SK-N-SH (cell line): Measurements from ENCODE around the gene DNAJB11. TPM values are rescaled to one million over a fixed set of nuclear protein-coding genes. Genes with fewer than 3 reads are reported as not detected.

Experiments
- CTCF ChIA-PET: fragments of 300-600, 350-600 bp; formaldehyde crosslinking; extraction: SDS; loops from one replicate; lab custom pipeline; 2021; lab: Yijun Ruan, JAX
- POLR2A ChIA-PET: fragments of 350-600 bp; sonication (Branson Sonifier 250); formaldehyde crosslinking; extraction: SDS; loops from one replicate; lab custom pipeline; 2020; ENCODE audit warnings: antibody characterized with exemption, inconsistent platforms; lab: Yijun Ruan, JAX
- DNase-seq: peaks from one replicate; pipeline ENCODE4 v3.0.0; 2012
- H2AFZ ChIP-seq: fragments of 200-600 bp; sonication (generic); 2 replicates; pipeline ENCODE4 v1.8.1; 2016; ENCODE audit warnings: antibody characterized with exemption, mild to moderate bottlenecking, low read depth
- H3F3A ChIP-seq: fragments of 200-600 bp; sonication (generic); replicated peaks from 2 replicates; pipeline ENCODE3; 2016; ENCODE audit warnings: antibody characterized with exemption, mild to moderate bottlenecking; ENCODE audit not compliant: insufficient read depth
- H3K27ac ChIP-seq, 2 experiments: fragments of 200-500 bp in 1 of 2; fragments of 200-600 bp in 1 of 2; sonication (Bioruptor generic) in 1 of 2; sonication (generic), shearing (Covaris generic) in 1 of 2; 2 replicates each; pipeline versions ENCODE4 v1.5.1 to v1.6.1; 2014 to 2016; ENCODE audit warnings: low read depth in 2 of 2, inconsistent platforms in 1 of 2, low read length in 1 of 2, mild to moderate bottlenecking in 1 of 2, mixed read lengths in 1 of 2
- H3K27me3 ChIP-seq: fragments of 200-600 bp; sonication (generic), shearing (Covaris generic); 2 replicates; pipeline ENCODE4 v1.6.1; 2016; ENCODE audit warnings: mixed run types; ENCODE audit not compliant: insufficient read depth
- H3K36me3 ChIP-seq, 2 experiments: fragments of 200-500 bp in 1 of 2; fragments of 200-600 bp in 1 of 2; sonication (Bioruptor generic) in 1 of 2; sonication (generic) in 1 of 2; replicated peaks in 1 of 2; 2 replicates each; pipeline versions ENCODE3 to v1.5.1; 2014 to 2016; ENCODE audit warnings: low read length in 1 of 2, mild to moderate bottlenecking in 1 of 2; ENCODE audit not compliant: insufficient read depth in 2 of 2, control insufficient read depth in 1 of 2
- H3K4me1 ChIP-seq, 2 experiments: fragments of 200-500 bp in 1 of 2; fragments of 200-600 bp in 1 of 2; sonication (Bioruptor generic) in 1 of 2; sonication (generic), shearing (Covaris generic) in 1 of 2; 2 replicates each; pipeline versions ENCODE4 v1.5.1 to v1.6.1; 2014 to 2016; ENCODE audit warnings: low read depth in 1 of 2, low read length in 1 of 2, mixed run types in 1 of 2; ENCODE audit not compliant: insufficient read depth in 2 of 2, control insufficient read depth in 1 of 2
- H3K4me2 ChIP-seq: fragments of 200-600 bp; sonication (generic), shearing (Covaris generic); 2 replicates; pipeline ENCODE4 v1.6.1; 2017; ENCODE audit warnings: mixed run types
- H3K4me3 ChIP-seq, 2 experiments: fragments of 200-500 bp in 1 of 2; fragments of 200-600 bp in 1 of 2; sonication (Bioruptor generic) in 1 of 2; sonication (generic), shearing (Covaris generic) in 1 of 2; 2 replicates each; pipeline versions ENCODE4 v1.5.1 to v1.8.1; 2014 to 2016; ENCODE audit warnings: low read depth in 2 of 2, inconsistent platforms in 1 of 2, low read length in 1 of 2, mild to moderate bottlenecking in 1 of 2, mixed read lengths in 1 of 2, moderate library complexity in 1 of 2
- H3K79me2 ChIP-seq: fragments of 200-600 bp; sonication (generic); 2 replicates; pipeline ENCODE4 v1.8.1; 2017; ENCODE audit warnings: mild to moderate bottlenecking; ENCODE audit not compliant: insufficient read depth
- H3K9ac ChIP-seq: fragments of 200-600 bp; sonication (generic); 2 replicates; pipeline ENCODE4 v1.6.1; 2017; ENCODE audit warnings: mixed run types
- H3K9me2 ChIP-seq: fragments of 200-600 bp; sonication (generic); 2 replicates; pipeline ENCODE4 v1.6.1; 2017; ENCODE audit warnings: mixed run types
- H3K9me3 ChIP-seq: fragments of 200-600 bp; sonication (generic); 2 replicates; pipeline ENCODE4 v1.6.1; 2017; ENCODE audit warnings: mixed run types, mild to moderate bottlenecking, moderate library complexity
- H4K20me1 ChIP-seq: fragments of 200-600 bp; sonication (generic); 2 replicates; pipeline ENCODE4 v1.6.1; 2017; ENCODE audit warnings: mild to moderate bottlenecking, mixed run types; ENCODE audit not compliant: insufficient read depth
- EP300 ChIP-seq, 2 experiments: IDR thresholded peaks; 2 replicates each; pipeline versions ENCODE4 v1.4.0 to v1.6.1; 2012; ENCODE audit warnings: borderline replicate concordance in 1 of 2, low read depth in 1 of 2, low read length in 1 of 2
- EZH2phosphoT487 ChIP-seq: fragments of 200-600 bp; sonication (generic); IDR thresholded peaks from 2 replicates; pipeline ENCODE4 v1.6.1; 2017; ENCODE audit warnings: low read depth, mixed run types, mild to moderate bottlenecking, antibody characterized with exemption, moderate library complexity, borderline replicate concordance
- GATA2 ChIP-seq: sonication (generic); formaldehyde crosslinking; IDR thresholded peaks from 2 replicates; pipeline ENCODE4 v1.5.0; 2020; ENCODE audit warnings: mild to moderate bottlenecking, missing genetic modification reagents
- JUND ChIP-seq: IDR thresholded peaks from 2 replicates; pipeline ENCODE4 v1.4.0; 2012
- MEF2A ChIP-seq: IDR thresholded peaks from 2 replicates; pipeline ENCODE4 v1.4.0; 2012; ENCODE audit warnings: low read depth, borderline replicate concordance
- MXI1 ChIP-seq: IDR thresholded peaks from 2 replicates; pipeline ENCODE4 v1.6.1; 2012; ENCODE audit warnings: mild to moderate bottlenecking, low read depth, low read length, improper control_type of control experiment
- NFIC ChIP-seq: IDR thresholded peaks from 2 replicates; pipeline ENCODE4 v1.4.0; 2012; ENCODE audit warnings: borderline replicate concordance
- POLR2AphosphoS5 ChIP-seq: IDR thresholded peaks from 2 replicates; pipeline ENCODE4 v1.6.1; 2012; ENCODE audit warnings: low read depth, low read length
- RAD21 ChIP-seq: IDR thresholded peaks from 2 replicates; pipeline ENCODE4 v1.6.1; 2012; ENCODE audit warnings: mild to moderate bottlenecking, low read length
- RCOR1 ChIP-seq: fragments of 150-350 bp; IDR thresholded peaks from 2 replicates; pipeline ENCODE4 v1.6.1; 2017; ENCODE audit warnings: antibody characterized with exemption, low read length
- SIN3A ChIP-seq: IDR thresholded peaks from 2 replicates; pipeline ENCODE4 v1.6.1; 2012; ENCODE audit warnings: low read depth, mild to moderate bottlenecking, low read length, moderate library complexity, borderline replicate concordance
- TEAD4 ChIP-seq: IDR thresholded peaks from 2 replicates; pipeline ENCODE4 v1.4.0; 2012; ENCODE audit warnings: mild to moderate bottlenecking, borderline replicate concordance; ENCODE audit not compliant: insufficient read depth
- WGBS: methylation state at CpG from one replicate; pipeline ENCODE4 v1.1.6; 2017; ENCODE audit warnings: low lambda C conversion rate; 5-methylcytosine and 5-hydroxymethylcytosine counted together
- polyA plus RNA-seq, 3 experiments: library from polyadenylated mRNA; depleted of rRNA; stranded (reverse); fragments of >200 nt; gene quantifications; 2 replicates each; pipeline ENCODE4 v1.2.3, GENCODE V29; 2012
- TF ChIP-seq, protein P1 (sequence below): IDR thresholded peaks from 2 replicates; pipeline ENCODE4 v1.4.0; 2012; ENCODE audit warnings: low read depth
- TF ChIP-seq, protein P2 (sequence below): fragments of 150-350 bp; IDR thresholded peaks from 2 replicates; pipeline ENCODE4 v1.6.1; 2017; ENCODE audit warnings: antibody characterized with exemption, low read length, low read depth, borderline replicate concordance
- TF ChIP-seq, protein P3 (sequence below): IDR thresholded peaks from 2 replicates; pipeline ENCODE4 v1.6.1; 2012; ENCODE audit warnings: mild to moderate bottlenecking, low read depth, low read length, moderate library complexity
- TF ChIP-seq, protein P4 (sequence below): IDR thresholded peaks from 2 replicates; pipeline ENCODE4 v1.4.0; 2012; ENCODE audit warnings: low read depth, borderline replicate concordance

Gene DNAJB11
- polyA plus RNA-seq, 1 of the 3 experiments (the other 2 are of a cell fraction) = 33.3 TPM

DNA sequence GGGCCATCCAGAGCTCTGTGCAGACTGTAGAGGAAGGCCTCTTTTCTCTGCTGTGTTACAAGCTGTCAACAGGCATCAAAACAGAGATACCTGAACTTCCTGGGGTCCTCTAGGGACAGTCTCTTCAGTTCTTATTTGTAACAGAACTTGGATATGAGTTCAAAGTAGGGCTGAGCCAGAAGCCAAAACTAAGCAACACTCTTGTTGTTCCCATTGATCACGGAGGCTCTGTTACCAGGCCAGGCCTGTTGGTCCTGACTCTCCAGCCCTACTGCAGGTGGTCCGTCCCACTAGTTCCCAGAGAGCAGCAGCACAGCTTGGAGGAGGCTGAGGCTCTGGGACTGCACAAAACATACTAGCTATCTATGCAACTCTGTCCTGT is 29.3 kb downstream of the DNAJB11 start:
- H3K4me1 ChIP-seq = no peaks in the 10 kb centered on the region
- no peak for TF ChIP-seq MXI1
- TF ChIP-seq, protein P1, sequence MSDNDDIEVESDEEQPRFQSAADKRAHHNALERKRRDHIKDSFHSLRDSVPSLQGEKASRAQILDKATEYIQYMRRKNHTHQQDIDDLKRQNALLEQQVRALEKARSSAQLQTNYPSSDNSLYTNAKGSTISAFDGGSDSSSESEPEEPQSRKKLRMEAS = no peak
- TF ChIP-seq RCOR1 = no peak
- TF ChIP-seq, protein P2, sequence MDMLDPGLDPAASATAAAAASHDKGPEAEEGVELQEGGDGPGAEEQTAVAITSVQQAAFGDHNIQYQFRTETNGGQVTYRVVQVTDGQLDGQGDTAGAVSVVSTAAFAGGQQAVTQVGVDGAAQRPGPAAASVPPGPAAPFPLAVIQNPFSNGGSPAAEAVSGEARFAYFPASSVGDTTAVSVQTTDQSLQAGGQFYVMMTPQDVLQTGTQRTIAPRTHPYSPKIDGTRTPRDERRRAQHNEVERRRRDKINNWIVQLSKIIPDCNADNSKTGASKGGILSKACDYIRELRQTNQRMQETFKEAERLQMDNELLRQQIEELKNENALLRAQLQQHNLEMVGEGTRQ = no peak
- TF ChIP-seq EZH2phosphoT487 = no peak
- TF ChIP-seq TEAD4 = no peak
- no peak for TF ChIP-seq JUND
- no peak for TF ChIP-seq POLR2AphosphoS5
- TF ChIP-seq, protein P3, sequence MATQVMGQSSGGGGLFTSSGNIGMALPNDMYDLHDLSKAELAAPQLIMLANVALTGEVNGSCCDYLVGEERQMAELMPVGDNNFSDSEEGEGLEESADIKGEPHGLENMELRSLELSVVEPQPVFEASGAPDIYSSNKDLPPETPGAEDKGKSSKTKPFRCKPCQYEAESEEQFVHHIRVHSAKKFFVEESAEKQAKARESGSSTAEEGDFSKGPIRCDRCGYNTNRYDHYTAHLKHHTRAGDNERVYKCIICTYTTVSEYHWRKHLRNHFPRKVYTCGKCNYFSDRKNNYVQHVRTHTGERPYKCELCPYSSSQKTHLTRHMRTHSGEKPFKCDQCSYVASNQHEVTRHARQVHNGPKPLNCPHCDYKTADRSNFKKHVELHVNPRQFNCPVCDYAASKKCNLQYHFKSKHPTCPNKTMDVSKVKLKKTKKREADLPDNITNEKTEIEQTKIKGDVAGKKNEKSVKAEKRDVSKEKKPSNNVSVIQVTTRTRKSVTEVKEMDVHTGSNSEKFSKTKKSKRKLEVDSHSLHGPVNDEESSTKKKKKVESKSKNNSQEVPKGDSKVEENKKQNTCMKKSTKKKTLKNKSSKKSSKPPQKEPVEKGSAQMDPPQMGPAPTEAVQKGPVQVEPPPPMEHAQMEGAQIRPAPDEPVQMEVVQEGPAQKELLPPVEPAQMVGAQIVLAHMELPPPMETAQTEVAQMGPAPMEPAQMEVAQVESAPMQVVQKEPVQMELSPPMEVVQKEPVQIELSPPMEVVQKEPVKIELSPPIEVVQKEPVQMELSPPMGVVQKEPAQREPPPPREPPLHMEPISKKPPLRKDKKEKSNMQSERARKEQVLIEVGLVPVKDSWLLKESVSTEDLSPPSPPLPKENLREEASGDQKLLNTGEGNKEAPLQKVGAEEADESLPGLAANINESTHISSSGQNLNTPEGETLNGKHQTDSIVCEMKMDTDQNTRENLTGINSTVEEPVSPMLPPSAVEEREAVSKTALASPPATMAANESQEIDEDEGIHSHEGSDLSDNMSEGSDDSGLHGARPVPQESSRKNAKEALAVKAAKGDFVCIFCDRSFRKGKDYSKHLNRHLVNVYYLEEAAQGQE = no peak
- no peak for TF ChIP-seq MEF2A
- TF ChIP-seq RAD21 = no peak
- no peak for TF ChIP-seq SIN3A
- no peak for TF ChIP-seq GATA2
- TF ChIP-seq NFIC = no peak
- no peak for TF ChIP-seq EP300 (IDR thresholded peaks at IDR 0.05; ENCODE audit: borderline replicate concordance in 1 of 2, low read depth in 1 of 2, low read length in 1 of 2)
- TF ChIP-seq, protein P4, sequence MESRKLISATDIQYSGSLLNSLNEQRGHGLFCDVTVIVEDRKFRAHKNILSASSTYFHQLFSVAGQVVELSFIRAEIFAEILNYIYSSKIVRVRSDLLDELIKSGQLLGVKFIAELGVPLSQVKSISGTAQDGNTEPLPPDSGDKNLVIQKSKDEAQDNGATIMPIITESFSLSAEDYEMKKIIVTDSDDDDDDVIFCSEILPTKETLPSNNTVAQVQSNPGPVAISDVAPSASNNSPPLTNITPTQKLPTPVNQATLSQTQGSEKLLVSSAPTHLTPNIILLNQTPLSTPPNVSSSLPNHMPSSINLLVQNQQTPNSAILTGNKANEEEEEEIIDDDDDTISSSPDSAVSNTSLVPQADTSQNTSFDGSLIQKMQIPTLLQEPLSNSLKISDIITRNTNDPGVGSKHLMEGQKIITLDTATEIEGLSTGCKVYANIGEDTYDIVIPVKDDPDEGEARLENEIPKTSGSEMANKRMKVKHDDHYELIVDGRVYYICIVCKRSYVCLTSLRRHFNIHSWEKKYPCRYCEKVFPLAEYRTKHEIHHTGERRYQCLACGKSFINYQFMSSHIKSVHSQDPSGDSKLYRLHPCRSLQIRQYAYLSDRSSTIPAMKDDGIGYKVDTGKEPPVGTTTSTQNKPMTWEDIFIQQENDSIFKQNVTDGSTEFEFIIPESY = no peak
- TF ChIP-seq, all 33 proteins: peak for 0
- ChIA-PET CTCF (interaction anchor here (2.2 to 17.4 kb wide), 3 partner anchors 10 to 15 kb away, joined by 5 to 167 read pairs (median 8); partner anchors contain the start of gene AHSG), POLR2A (interaction anchor here (0.9 kb wide), 1 partner anchor 13 kb away, joined by 3 read pairs; no protein-coding TSS in a partner anchor)
- H3K9ac ChIP-seq = no peak overlapping the region
- no peaks in the 10 kb centered on the region for H3K9me3 ChIP-seq
- H2AFZ ChIP-seq = no peak overlapping the region
- 86% methylated on average over 2 of the region's 2 CpGs for WGBS
- no peaks in the 10 kb centered on the region; the same call in 1 of the 2 replicates for H3K27me3 ChIP-seq
- H4K20me1 ChIP-seq = no peaks in the 10 kb centered on the region
- no peak overlapping the region for H3K27ac ChIP-seq
- no peak overlapping the region for H3K4me2 ChIP-seq
- H3K36me3 ChIP-seq = no peaks in the 10 kb centered on the region
- no peaks in the 10 kb centered on the region for H3K79me2 ChIP-seq
- DNase-seq = no peak
- H3F3A ChIP-seq = no peaks in the 10 kb centered on the region
- H3K9me2 ChIP-seq = no peaks in the 10 kb centered on the region
- H3K4me3 ChIP-seq = no peak overlapping the region
